ENCODE measurements around the gene NR0B2. TPM values are rescaled to one million over a fixed set of nuclear protein-coding genes. Genes with fewer than 3 reads are reported as not detected.
A peak's percentile ranks its signal among the peaks of the same experiment; 100 is the strongest.

The NR0B2 gene
- total and polyA plus RNA-seq, 2 of the 13 experiments (the other 11 are each of a cell fraction or from before 2014, with no cell fraction given), result 72.5 to 133 TPM

DNA sequence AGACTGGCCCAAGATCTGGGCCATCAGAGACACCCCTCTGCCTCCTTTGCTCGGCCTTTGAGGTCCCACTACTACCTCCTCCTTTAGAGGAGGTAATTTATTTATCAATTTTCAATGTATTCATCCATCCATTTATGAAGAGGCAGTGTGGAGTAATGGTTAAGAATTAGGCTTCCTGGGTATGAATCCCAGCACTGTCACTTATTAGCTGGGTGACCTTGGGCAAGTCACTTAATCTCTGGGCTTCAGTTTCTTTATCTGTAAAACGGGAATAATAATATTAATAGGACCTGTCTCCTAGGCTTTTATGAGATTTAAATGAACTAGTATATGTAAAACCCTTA, 1.7 kb downstream of the NR0B2 start (continued):
- TF ChIP-seq PCBP1 (IDR thresholded peaks at IDR 0.05; ENCODE audit: borderline replicate concordance, low read depth, low read length) (no peak), POGK (CRISPR knock-in tag; conservative IDR thresholded peaks at IDR 0.05) (peak; percentile 50; the same call in 1 of the 2 replicates), HOXA5 (CRISPR knock-in tag; IDR thresholded peaks at IDR 0.05) (no peak), RAD51 (IDR thresholded peaks at IDR 0.05; ENCODE audit: borderline replicate concordance) (no peak), CBX2 (IDR thresholded peaks at IDR 0.05; ENCODE audit: low read depth, low read length) (no peak), CBX2 (CRISPR knock-in tag; IDR thresholded peaks at IDR 0.05; ENCODE audit: low read depth) (no peak), TMF1 (CRISPR knock-in tag; IDR thresholded peaks at IDR 0.05; ENCODE audit: low read depth) (no peak), ZNF850 (CRISPR knock-in tag; conservative IDR thresholded peaks at IDR 0.05) (no peak), DR1 (CRISPR knock-in tag; IDR thresholded peaks at IDR 0.05) (no peak), ZBTB7B (CRISPR knock-in tag; IDR thresholded peaks at IDR 0.05) (no peak), NR0B2 (CRISPR knock-in tag; IDR thresholded peaks at IDR 0.05) (no peak), TOE1 (CRISPR knock-in tag; IDR thresholded peaks at IDR 0.05) (no peak)
- TF ChIP-seq, protein P1, sequence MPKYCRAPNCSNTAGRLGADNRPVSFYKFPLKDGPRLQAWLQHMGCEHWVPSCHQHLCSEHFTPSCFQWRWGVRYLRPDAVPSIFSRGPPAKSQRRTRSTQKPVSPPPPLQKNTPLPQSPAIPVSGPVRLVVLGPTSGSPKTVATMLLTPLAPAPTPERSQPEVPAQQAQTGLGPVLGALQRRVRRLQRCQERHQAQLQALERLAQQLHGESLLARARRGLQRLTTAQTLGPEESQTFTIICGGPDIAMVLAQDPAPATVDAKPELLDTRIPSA (CRISPR knock-in tag; IDR thresholded peaks at IDR 0.05; ENCODE audit: borderline replicate concordance), result no peak
- TF ChIP-seq, protein P2, sequence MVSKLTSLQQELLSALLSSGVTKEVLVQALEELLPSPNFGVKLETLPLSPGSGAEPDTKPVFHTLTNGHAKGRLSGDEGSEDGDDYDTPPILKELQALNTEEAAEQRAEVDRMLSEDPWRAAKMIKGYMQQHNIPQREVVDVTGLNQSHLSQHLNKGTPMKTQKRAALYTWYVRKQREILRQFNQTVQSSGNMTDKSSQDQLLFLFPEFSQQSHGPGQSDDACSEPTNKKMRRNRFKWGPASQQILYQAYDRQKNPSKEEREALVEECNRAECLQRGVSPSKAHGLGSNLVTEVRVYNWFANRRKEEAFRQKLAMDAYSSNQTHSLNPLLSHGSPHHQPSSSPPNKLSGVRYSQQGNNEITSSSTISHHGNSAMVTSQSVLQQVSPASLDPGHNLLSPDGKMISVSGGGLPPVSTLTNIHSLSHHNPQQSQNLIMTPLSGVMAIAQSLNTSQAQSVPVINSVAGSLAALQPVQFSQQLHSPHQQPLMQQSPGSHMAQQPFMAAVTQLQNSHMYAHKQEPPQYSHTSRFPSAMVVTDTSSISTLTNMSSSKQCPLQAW (CRISPR knock-in tag; IDR thresholded peaks at IDR 0.05), result 0 out of 2 replicates have a peak, but pooled peaks have one; percentile 14
- TF ChIP-seq, protein P3, sequence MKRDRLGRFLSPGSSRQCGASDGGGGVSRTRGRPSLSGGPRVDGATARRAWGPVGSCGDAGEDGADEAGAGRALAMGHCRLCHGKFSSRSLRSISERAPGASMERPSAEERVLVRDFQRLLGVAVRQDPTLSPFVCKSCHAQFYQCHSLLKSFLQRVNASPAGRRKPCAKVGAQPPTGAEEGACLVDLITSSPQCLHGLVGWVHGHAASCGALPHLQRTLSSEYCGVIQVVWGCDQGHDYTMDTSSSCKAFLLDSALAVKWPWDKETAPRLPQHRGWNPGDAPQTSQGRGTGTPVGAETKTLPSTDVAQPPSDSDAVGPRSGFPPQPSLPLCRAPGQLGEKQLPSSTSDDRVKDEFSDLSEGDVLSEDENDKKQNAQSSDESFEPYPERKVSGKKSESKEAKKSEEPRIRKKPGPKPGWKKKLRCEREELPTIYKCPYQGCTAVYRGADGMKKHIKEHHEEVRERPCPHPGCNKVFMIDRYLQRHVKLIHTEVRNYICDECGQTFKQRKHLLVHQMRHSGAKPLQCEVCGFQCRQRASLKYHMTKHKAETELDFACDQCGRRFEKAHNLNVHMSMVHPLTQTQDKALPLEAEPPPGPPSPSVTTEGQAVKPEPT (CRISPR knock-in tag; IDR thresholded peaks at IDR 0.05; ENCODE audit: low read depth), result no peak
- TF ChIP-seq, protein P4, sequence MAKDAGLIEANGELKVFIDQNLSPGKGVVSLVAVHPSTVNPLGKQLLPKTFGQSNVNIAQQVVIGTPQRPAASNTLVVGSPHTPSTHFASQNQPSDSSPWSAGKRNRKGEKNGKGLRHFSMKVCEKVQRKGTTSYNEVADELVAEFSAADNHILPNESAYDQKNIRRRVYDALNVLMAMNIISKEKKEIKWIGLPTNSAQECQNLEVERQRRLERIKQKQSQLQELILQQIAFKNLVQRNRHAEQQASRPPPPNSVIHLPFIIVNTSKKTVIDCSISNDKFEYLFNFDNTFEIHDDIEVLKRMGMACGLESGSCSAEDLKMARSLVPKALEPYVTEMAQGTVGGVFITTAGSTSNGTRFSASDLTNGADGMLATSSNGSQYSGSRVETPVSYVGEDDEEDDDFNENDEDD (CRISPR knock-in tag; IDR thresholded peaks at IDR 0.05; ENCODE audit: borderline replicate concordance), result 0 out of 2 replicates have a peak, but pooled peaks have one; percentile 2

Measured in HepG2 (cell line).